NCI-H2029 treated with DMSO at 0.1 percent for 48 hours (cell line): ENCODE results near the gene SLC19A3.
A peak's percentile ranks its signal among the peaks of the same experiment; 100 is the strongest.
"Not testable (repeated sequence)": the region's sequence is repeated elsewhere in the genome, so short reads cannot be mapped to it uniquely, and the experiment has no call there.

Source experiments
- DNase-seq: peaks from one replicate; lab custom pipeline; 2025; lab: John Stamatoyannopoulos, UW

The SLC19A3 gene

GRCh38 chr2:227717687-227718567 lies at the start of gene SLC19A3:
Gene SLC19A3 (minus strand): TSS chr2:227718028. CDS start chr2:227702318, 15,710 bp downstream.
- DNase-seq, result peak; percentile 15

GRCh38 chr2:227766373-227766883 lies 48.6 kb upstream of the SLC19A3 start:
- DNase-seq, result peak; percentile 56

- no peak for DNase-seq
Observed at GRCh38 chr2:227765788-227766372, 48.1 kb upstream of the SLC19A3 start.

GRCh38 chr2:227761740-227762476 lies 44.1 kb upstream of the SLC19A3 start:
- no peak for DNase-seq

- no peak for DNase-seq
Observed at GRCh38 chr2:227759411-227760118, 41.7 kb upstream of the SLC19A3 start.

GRCh38 chr2:227756261-227756660 lies 38.4 kb upstream of the SLC19A3 start:
- not testable (repeated sequence) for DNase-seq

GRCh38 chr2:227748079-227748478 lies 30.3 kb upstream of the SLC19A3 start:
- DNase-seq, result no peak

- no peak for DNase-seq
Observed at GRCh38 chr2:227745594-227745993, 27.8 kb upstream of the SLC19A3 start, which contains the start of gene SCYGR8. Gene SCYGR8 (plus strand): TSS chr2:227745894. CDS start chr2:227745894, 0 bp downstream.

GRCh38 chr2:227740705-227741104 lies 22.9 kb upstream of the SLC19A3 start:
- not testable (repeated sequence) for DNase-seq

- no peak for DNase-seq
Observed at GRCh38 chr2:227739351-227739750, 21.5 kb upstream of the SLC19A3 start.

GRCh38 chr2:227728035-227728434 lies 10.2 kb upstream of the SLC19A3 start, which contains the start of gene SCYGR7:
Gene SCYGR7 (plus strand): TSS chr2:227728335. CDS start chr2:227728335, 0 bp downstream.
- DNase-seq, result no peak

- no peak for DNase-seq
Observed at GRCh38 chr2:227724394-227725039, 6.7 kb upstream of the SLC19A3 start, which contains the start of gene SCYGR6. Gene SCYGR6 (minus strand): TSS chr2:227724757. CDS start chr2:227724757, 0 bp downstream.

GRCh38 chr2:227722821-227723220 lies 5.0 kb upstream of the SLC19A3 start:
- not testable (repeated sequence) for DNase-seq

GRCh38 chr2:227720680-227721079 lies 2.9 kb upstream of the SLC19A3 start:
- no peak for DNase-seq

- DNase-seq, result no peak
Observed at GRCh38 chr2:227719641-227720040, 1.8 kb upstream of the SLC19A3 start.

- DNase-seq, result no peak
Observed at GRCh38 chr2:227716501-227716900, 1.3 kb downstream of the SLC19A3 start.

GRCh38 chr2:227713291-227713690 lies 4.5 kb downstream of the SLC19A3 start:
- DNase-seq, result no peak

- no peak for DNase-seq
Observed at GRCh38 chr2:227710986-227711385, 6.8 kb downstream of the SLC19A3 start.

- DNase-seq, result no peak
Observed at GRCh38 chr2:227707390-227707789, 10.4 kb downstream of the SLC19A3 start.

- no peak for DNase-seq
Observed at GRCh38 chr2:227706859-227707258, 11.0 kb downstream of the SLC19A3 start.

- DNase-seq, result no peak
Observed at GRCh38 chr2:227703961-227704360, 13.9 kb downstream of the SLC19A3 start.
